Natural killer cell (primary cell): ENCODE measurements around the gene LCA5. TPM values are rescaled to one million over a fixed set of nuclear protein-coding genes. Genes with fewer than 3 reads are reported as not detected.

Experiments
- ATAC-seq, 3 donors: fragments of 150-1000 bp in 2 of 3; fragments of 200-7000 bp in 1 of 3; cut with Tn5 transposase; 1 replicate in 1 of 3; 2 replicates in 2 of 3; pipeline ENCODE4 v1.10.0; 2021; ENCODE audit warnings: mild to moderate bottlenecking in 2 of 3, moderate library complexity in 2 of 3
- DNase-seq, 2 donors: peaks; one replicate each; pipeline versions ENCODE4 v3.0.0 to v3.0.0-alpha.2; 2013 to 2021; ENCODE audit warnings: mixed read lengths in 1 of 2
- H3K27ac ChIP-seq: one replicate; pipeline ENCODE4 v1.5.1; 2013; ENCODE audit warnings: mild to moderate bottlenecking, low read length
- H3K27me3 ChIP-seq: one replicate; pipeline ENCODE4 v1.6.1; 2013; ENCODE audit warnings: low read length; ENCODE audit not compliant: control insufficient read depth, insufficient read depth
- H3K36me3 ChIP-seq: one replicate; pipeline ENCODE4 v1.6.1; 2013; ENCODE audit warnings: low read length; ENCODE audit not compliant: control insufficient read depth, insufficient read depth
- H3K4me1 ChIP-seq: one replicate; pipeline ENCODE4 v1.6.1; 2013; ENCODE audit warnings: low read length; ENCODE audit not compliant: control insufficient read depth, insufficient read depth
- H3K4me3 ChIP-seq: one replicate; pipeline ENCODE4 v1.5.1; 2013; ENCODE audit warnings: low read length
- H3K9me3 ChIP-seq: one replicate; pipeline ENCODE4 v1.6.1; 2013; ENCODE audit warnings: low read length; ENCODE audit not compliant: control insufficient read depth, insufficient read depth
- H3K27ac Mint-ChIP-seq, 2 donors: one replicate each; pipeline ENCODE4 v1.8.0; 2022; ENCODE audit warnings: mild to moderate bottlenecking in 2 of 2, mixed read lengths in 2 of 2, moderate library complexity in 1 of 2
- H3K27me3 Mint-ChIP-seq, 2 donors: one replicate each; pipeline ENCODE4 v1.8.0; 2022; ENCODE audit warnings: low read depth in 2 of 2, mixed read lengths in 2 of 2
- H3K36me3 Mint-ChIP-seq: one replicate; pipeline ENCODE4 v1.8.0; 2022; ENCODE audit warnings: mixed read lengths
- H3K4me1 Mint-ChIP-seq, 2 donors: one replicate each; pipeline ENCODE4 v1.8.0; 2022; ENCODE audit warnings: mixed read lengths in 2 of 2
- H3K4me3 Mint-ChIP-seq: one replicate; pipeline ENCODE4 v1.8.0; 2022; ENCODE audit warnings: mild to moderate bottlenecking, moderate library complexity, mixed read lengths
- H3K9me3 Mint-ChIP-seq, 2 donors: one replicate each; pipeline ENCODE4 v1.8.0; 2022; ENCODE audit warnings: mixed read lengths in 2 of 2
- CTCF ChIP-seq: fragments of 200-600 bp; IDR thresholded peaks from one replicate; pipeline ENCODE4 v1.8.0; 2022; ENCODE audit warnings: antibody characterized with exemption
- WGBS: methylation state at CpG from one replicate; pipeline ENCODE4 v1.1.7; 2013; ENCODE audit warnings: missing lambda C conversion rate; ENCODE audit not compliant: insufficient coverage; 5-methylcytosine and 5-hydroxymethylcytosine counted together
- intact Hi-C: fragments of 100-400 bp; cut with micrococcal nuclease; formaldehyde crosslinking; loops from one replicate; pipeline ENCODE4 v1.14.2; 2022
- total RNA-seq, 4 donors: library from RNA; stranded (reverse); fragments of 120-200 nt in 1 of 4; gene quantifications; one replicate each; pipeline versions ENCODE4 v1.2.3 to v1.2.4, GENCODE V29; 2013 to 2022

LCA5 gene
- total RNA-seq, 3 donors from 2014 or later (not counting 1 experiment from before 2014, with no cell fraction given): 0.07 TPM; not detected in 2

GRCh38 chr6:79510707-79511106 lies 26.5 kb downstream of the LCA5 start:
- Histone ChIP-seq H3K4me3 (no peak overlapping the region), H3K27me3 (no peaks in the 10 kb centered on the region), H3K4me1 (no peaks in the 10 kb centered on the region), H3K36me3 (no peaks in the 10 kb centered on the region), H3K9me3 (no peaks in the 10 kb centered on the region), H3K27ac (no peak overlapping the region)
- Mint-ChIP-seq H3K36me3 (no peaks in the 10 kb centered on the region), H3K4me1 (no peaks in the 10 kb centered on the region), H3K27me3 (no peaks in the 10 kb centered on the region), H3K4me3 (no peak overlapping the region), H3K9me3 (peaks cover 0 to 3% of the 10 kb centered on the region in 2 donors), H3K27ac (no peak overlapping the region)
- no CpG with 5 or more reads among the region's 1 CpG for WGBS
- DNase-seq (no peak), ATAC-seq (no peak)
- intact Hi-C loops: no loop called here
- TF ChIP-seq CTCF: no peak

- H3K9me3 ChIP-seq: no peaks in the 10 kb centered on the region
- no peak for DNase-seq
- no peaks in the 10 kb centered on the region for H3K4me1 ChIP-seq
- H3K4me3 ChIP-seq: no peak overlapping the region
- Mint-ChIP-seq H3K9me3 (no peaks in the 10 kb centered on the region), H3K27me3 (no peaks in the 10 kb centered on the region), H3K4me3 (no peak overlapping the region), H3K4me1 (no peaks in the 10 kb centered on the region), H3K36me3 (no peaks in the 10 kb centered on the region), H3K27ac (no peak overlapping the region)
- no peak for TF ChIP-seq CTCF
- H3K36me3 ChIP-seq: no peaks in the 10 kb centered on the region
- H3K27me3 ChIP-seq: no peaks in the 10 kb centered on the region
- no peak overlapping the region for H3K27ac ChIP-seq
- ATAC-seq: no peak
- WGBS: 78% methylated on average over 1 of the region's 1 CpG
- intact Hi-C loops: no loop called here
Measured at GRCh38 chr6:79506251-79506650, 31.0 kb downstream of the LCA5 start.

- Mint-ChIP-seq H3K27me3 (no peaks in the 10 kb centered on the region), H3K36me3 (no peaks in the 10 kb centered on the region), H3K4me1 (no peaks in the 10 kb centered on the region), H3K9me3 (peaks cover 0 to 2% of the 10 kb centered on the region in 2 donors), H3K27ac (no peak overlapping the region), H3K4me3 (no peak overlapping the region)
- Histone ChIP-seq H3K36me3 (no peaks in the 10 kb centered on the region), H3K27ac (no peak overlapping the region), H3K27me3 (no peaks in the 10 kb centered on the region), H3K4me3 (no peak overlapping the region), H3K4me1 (no peaks in the 10 kb centered on the region), H3K9me3 (no peaks in the 10 kb centered on the region)
- 100% methylated on average over 1 of the region's 2 CpGs for WGBS
- intact Hi-C loops: no loop called here
- ATAC-seq: no peak
- no peak for TF ChIP-seq CTCF
- DNase-seq: no peak
Measured at GRCh38 chr6:79504372-79504771, 32.9 kb downstream of the LCA5 start.

GRCh38 chr6:79498842-79499241 lies 38.4 kb downstream of the LCA5 start:
- Histone ChIP-seq H3K4me1 (no peaks in the 10 kb centered on the region), H3K4me3 (no peak overlapping the region), H3K27ac (no peak overlapping the region), H3K27me3 (no peaks in the 10 kb centered on the region), H3K9me3 (no peaks in the 10 kb centered on the region), H3K36me3 (no peaks in the 10 kb centered on the region)
- no peaks in the 10 kb centered on the region for H3K27me3 Mint-ChIP-seq
- intact Hi-C loops: no loop called here
- H3K9me3 Mint-ChIP-seq: peaks cover 2 to 4% of the 10 kb centered on the region in 2 donors
- ATAC-seq (no peak), DNase-seq (no peak)
- WGBS: no CpG with 5 or more reads among the region's 1 CpG
- H3K4me3 Mint-ChIP-seq: no peak overlapping the region
- no peak for TF ChIP-seq CTCF
- no peaks in the 10 kb centered on the region for H3K4me1 Mint-ChIP-seq
- no peak overlapping the region for H3K27ac Mint-ChIP-seq
- no peaks in the 10 kb centered on the region for H3K36me3 Mint-ChIP-seq
